ENCODE results near the gene AHCY.

GRCh38 chr20:34293589-34293988 lies 9.6 kb downstream of the AHCY start:
- TF ChIP-seq GATA2 (IDR thresholded peaks at IDR 0.05; ENCODE audit: low read depth, low read length) (no peak), GATA3 (IDR thresholded peaks at IDR 0.05; ENCODE audit: low read depth, low read length) (no peak)
